ENCODE results near the gene SLCO1C1.

DNA sequence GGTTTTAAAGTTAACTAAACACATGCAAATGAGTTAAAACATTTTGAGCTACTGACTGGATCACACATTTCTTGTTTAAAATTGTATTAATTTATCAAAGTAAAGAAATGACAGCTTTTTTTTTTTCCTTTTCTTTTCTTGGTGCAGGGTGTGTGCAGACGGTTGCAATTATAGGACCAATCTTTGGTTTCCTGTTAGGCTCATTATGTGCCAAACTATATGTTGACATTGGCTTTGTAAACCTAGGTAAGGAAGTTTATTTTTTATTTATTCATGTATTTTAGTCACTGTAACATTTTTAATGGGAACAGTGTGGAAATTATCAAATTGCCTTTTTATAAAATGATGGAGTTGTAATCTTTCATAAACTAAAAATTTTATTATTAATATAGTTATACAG, 21.9 kb downstream of the SLCO1C1 start:
- TF ChIP-seq, protein P1, sequence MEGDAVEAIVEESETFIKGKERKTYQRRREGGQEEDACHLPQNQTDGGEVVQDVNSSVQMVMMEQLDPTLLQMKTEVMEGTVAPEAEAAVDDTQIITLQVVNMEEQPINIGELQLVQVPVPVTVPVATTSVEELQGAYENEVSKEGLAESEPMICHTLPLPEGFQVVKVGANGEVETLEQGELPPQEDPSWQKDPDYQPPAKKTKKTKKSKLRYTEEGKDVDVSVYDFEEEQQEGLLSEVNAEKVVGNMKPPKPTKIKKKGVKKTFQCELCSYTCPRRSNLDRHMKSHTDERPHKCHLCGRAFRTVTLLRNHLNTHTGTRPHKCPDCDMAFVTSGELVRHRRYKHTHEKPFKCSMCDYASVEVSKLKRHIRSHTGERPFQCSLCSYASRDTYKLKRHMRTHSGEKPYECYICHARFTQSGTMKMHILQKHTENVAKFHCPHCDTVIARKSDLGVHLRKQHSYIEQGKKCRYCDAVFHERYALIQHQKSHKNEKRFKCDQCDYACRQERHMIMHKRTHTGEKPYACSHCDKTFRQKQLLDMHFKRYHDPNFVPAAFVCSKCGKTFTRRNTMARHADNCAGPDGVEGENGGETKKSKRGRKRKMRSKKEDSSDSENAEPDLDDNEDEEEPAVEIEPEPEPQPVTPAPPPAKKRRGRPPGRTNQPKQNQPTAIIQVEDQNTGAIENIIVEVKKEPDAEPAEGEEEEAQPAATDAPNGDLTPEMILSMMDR (IDR thresholded peaks at IDR 0.05) = no peak
- no peak for TF ChIP-seq POLR2A (IDR thresholded peaks at IDR 0.05)
- TF ChIP-seq EP300 (IDR thresholded peaks at IDR 0.05) = no peak
